ENCODE results near the gene TMUB1. TPM values are rescaled to one million over a fixed set of nuclear protein-coding genes. Genes with fewer than 3 reads are reported as not detected.

The TMUB1 gene
- total and polyA plus RNA-seq, 9 of the 15 experiments (the other 6 are each of a cell fraction or from before 2014, with no cell fraction given) = 0.14 to 241 (median 74.1) TPM

- TF ChIP-seq ZNF318 (IDR thresholded peaks at IDR 0.05; ENCODE audit: borderline replicate concordance in 1 of 2, low read depth in 1 of 2) (no peak), BDP1 (IDR thresholded peaks at IDR 0.05; ENCODE audit: insufficient read depth, insufficient read length) (no peak), ZBTB40 (IDR thresholded peaks at IDR 0.05) (0 out of 2 replicates have a peak, but pooled peaks have one; percentile 21), ZBTB40 (CRISPR knock-in tag; IDR thresholded peaks at IDR 0.05) (no peak), FOXO4 (CRISPR knock-in tag; IDR thresholded peaks at IDR 0.05) (peak; percentile 40; the same call in 1 of the 2 replicates), GABPB1 (CRISPR knock-in tag; IDR thresholded peaks at IDR 0.05) (peak; percentile 33; the same call in 1 of the 2 replicates)
These were observed 43.3 kb downstream of the TMUB1 start (continued) for GRCh38 chr7:151039850-151040548.

All from K562 (cell line).